ENCODE measurements around the gene SIRT2.

The SIRT2 gene

GRCh38 chr19:38851622-38852230, 47.7 kb downstream of the SIRT2 start:
- no peak for TF ChIP-seq CTCF (IDR thresholded peaks at IDR 0.05; ENCODE audit: low read depth, low read length, missing control alignments)
- peak overlapping the region; percentile 89 for H3K4me3 ChIP-seq (ENCODE audit: low read depth, low read length)
- no peak for DNase-seq (ENCODE audit: low read depth)

- DNase-seq (ENCODE audit: low read depth): no peak
- TF ChIP-seq CTCF (IDR thresholded peaks at IDR 0.05; ENCODE audit: low read depth, low read length, missing control alignments): no peak
- peak overlapping the region; percentile 89 for H3K4me3 ChIP-seq (ENCODE audit: low read depth, low read length)
Observed at GRCh38 chr19:38850976-38851621, 48.3 kb downstream of the SIRT2 start.

GRCh38 chr19:38850436-38850975, 48.9 kb downstream of the SIRT2 start:
- DNase-seq (ENCODE audit: low read depth): peak; percentile 100
- peak overlapping the region; percentile 89 for H3K4me3 ChIP-seq (ENCODE audit: low read depth, low read length)
- TF ChIP-seq CTCF (IDR thresholded peaks at IDR 0.05; ENCODE audit: low read depth, low read length, missing control alignments): peak; percentile 7

GRCh38 chr19:38849860-38850435, 49.5 kb downstream of the SIRT2 start, which contains the start of gene HNRNPL:
HNRNPL (minus strand) TSS chr19:38849986; CDS start chr19:38849966, 20 bp downstream.
- H3K4me3 ChIP-seq (ENCODE audit: low read depth, low read length): peak within 1 kb of the TSS; percentile 89
- peak; percentile 39 for TF ChIP-seq CTCF (IDR thresholded peaks at IDR 0.05; ENCODE audit: low read depth, low read length, missing control alignments)
- no peak for DNase-seq (ENCODE audit: low read depth)

- DNase-seq (ENCODE audit: low read depth): peak; percentile 81
- TF ChIP-seq CTCF (IDR thresholded peaks at IDR 0.05; ENCODE audit: low read depth, low read length, missing control alignments): no peak
- peak overlapping the region; percentile 55 for H3K4me3 ChIP-seq (ENCODE audit: low read depth, low read length)
Observed at GRCh38 chr19:38849147-38849859, 50.1 kb downstream of the SIRT2 start.

- peak overlapping the region; percentile 55 for H3K4me3 ChIP-seq (ENCODE audit: low read depth, low read length)
- DNase-seq (ENCODE audit: low read depth): no peak
- TF ChIP-seq CTCF (IDR thresholded peaks at IDR 0.05; ENCODE audit: low read depth, low read length, missing control alignments): no peak
Observed at GRCh38 chr19:38848299-38849146, 50.9 kb downstream of the SIRT2 start.

Measured in GM12864 (cell line).